HUDEP-2 (cell line): Measurements from ENCODE around the gene OMA1.
"Not testable (repeated sequence)": the region's sequence is repeated elsewhere in the genome, so short reads cannot be mapped to it uniquely, and the experiment has no call there.

Source experiments
- DNase-seq, 76 experiments: peaks; one replicate each; lab custom pipeline; 2025; ENCODE audit not compliant: unreplicated experiment in 76 of 76; lab: John Stamatoyannopoulos, UW

Gene OMA1

DNA sequence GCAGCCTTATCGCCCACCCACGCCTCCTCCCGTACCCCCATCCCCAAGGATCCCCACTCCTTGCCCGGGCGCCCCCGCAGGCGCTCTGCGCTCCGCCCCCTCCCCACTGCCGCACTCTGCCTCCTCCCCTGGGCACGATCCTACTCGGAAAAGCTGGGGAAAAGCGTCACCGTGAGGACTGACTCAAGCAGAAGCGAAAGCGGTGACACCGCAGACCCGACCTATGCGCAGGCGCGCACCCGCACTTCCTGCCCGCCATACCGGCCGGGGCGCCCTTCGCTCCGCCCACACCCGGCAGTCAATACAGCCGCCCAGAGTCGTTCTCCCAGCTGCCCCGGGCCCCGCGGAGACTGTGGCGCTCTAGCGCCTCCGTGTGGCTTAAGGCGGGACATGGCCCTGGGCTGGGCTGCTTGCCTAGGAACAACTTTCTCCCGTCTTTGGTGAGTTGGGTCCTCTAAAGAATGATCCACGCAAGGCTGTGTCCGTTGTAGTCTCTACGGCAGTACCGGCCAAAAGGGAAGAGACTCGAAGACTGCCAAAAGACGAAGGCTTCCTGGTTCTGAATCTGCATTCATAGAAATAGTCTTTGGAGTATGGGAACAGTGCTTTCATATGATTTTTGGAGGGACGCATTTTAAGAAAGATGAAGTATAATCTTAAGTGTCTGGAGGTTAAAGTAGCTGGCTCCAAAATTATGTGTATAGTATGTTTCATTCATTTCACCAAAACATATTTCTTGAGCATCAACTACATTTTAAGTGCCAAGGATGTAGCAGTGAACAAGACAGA, at the start of gene OMA1:
Gene OMA1 (minus strand): TSS at position 207 of the 789 bp plus-strand sequence. CDS start 7,432 bp downstream, outside the sequence.
- peak in 75 of 76 experiments; percentile 23 to 96 (median 91) for DNase-seq

DNA sequence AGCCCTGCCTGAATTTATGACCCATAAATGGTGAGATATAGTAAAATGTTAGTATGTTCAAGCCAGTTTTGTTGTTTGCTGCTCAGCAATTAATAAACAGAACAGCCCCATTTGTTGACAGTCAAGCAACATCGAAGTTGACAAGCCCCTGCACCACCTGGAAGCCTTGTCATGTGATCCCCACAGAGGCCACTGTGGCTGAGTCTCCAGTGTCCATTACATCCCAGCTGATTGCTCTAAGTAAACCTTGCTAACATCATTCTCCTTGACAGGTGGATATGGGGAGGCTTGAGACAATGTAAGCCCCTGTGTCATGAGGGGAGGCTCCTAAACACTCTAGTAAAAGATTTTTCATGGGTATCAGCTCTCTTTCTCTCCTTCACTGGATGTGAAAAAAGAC, 48.0 kb upstream of the OMA1 start:
- DNase-seq = no peak

GRCh38 chr1:58592522-58593134, 46.1 kb upstream of the OMA1 start:
- no peak for DNase-seq

DNA sequence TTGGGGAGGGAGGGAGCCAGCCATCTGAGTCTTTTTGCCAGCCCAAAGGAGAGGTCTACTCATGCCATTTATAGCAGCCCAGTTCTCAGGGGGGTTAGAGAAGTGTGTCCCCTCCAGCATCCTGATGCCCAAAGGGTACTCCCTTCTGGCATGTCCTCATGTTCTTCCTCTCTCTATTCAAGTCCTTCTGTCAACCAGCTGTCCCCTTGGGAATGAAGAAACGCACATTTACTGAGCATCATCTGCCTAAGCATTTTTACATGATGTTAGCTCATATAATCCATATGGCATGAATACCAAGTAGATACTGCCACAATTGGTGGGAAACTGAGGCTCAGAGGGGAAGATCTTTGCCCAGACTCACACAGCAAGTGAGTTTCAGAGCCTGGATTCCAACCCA, 45.3 kb upstream of the OMA1 start:
- no peak for DNase-seq

DNA sequence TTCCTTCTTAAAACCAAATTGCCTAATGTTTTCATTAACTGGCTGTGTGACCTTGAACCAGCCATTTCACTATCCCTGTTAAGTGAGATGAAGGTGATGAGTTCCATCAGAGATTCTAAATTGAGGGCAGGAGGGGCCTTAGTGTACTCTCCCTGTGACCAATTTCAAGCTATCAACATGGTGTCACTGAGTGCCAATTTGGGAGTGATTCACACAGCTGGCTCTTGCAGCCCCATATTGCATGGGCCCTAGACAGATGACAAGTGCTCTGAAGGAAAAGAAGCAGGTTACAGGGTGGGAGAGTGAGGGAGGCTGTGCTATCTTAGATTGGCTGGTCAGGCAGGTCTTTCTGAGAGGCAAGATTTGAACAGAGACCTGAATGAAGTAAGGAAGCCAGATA, 43.5 kb upstream of the OMA1 start:
- no peak for DNase-seq

DNA sequence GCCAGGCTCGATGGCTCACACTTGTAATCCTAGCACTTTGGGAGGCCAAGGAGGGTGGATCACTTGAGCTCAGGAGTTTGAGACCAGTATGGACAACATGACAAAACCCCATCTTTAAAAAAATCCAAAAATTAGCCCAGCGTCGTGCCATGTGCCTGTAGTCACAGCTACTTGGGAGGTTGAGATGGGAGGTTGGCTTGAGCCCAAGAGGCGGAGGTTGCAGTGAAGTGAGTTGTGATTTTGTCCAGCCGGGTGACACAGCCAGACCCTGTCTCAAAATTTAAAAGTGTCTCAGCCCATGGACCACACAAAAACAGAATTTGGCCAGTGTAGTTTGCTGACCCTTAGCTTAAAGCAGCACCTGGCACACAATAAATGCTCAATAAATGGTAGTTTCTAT, 41.9 kb upstream of the OMA1 start:
- DNase-seq = no peak

DNA sequence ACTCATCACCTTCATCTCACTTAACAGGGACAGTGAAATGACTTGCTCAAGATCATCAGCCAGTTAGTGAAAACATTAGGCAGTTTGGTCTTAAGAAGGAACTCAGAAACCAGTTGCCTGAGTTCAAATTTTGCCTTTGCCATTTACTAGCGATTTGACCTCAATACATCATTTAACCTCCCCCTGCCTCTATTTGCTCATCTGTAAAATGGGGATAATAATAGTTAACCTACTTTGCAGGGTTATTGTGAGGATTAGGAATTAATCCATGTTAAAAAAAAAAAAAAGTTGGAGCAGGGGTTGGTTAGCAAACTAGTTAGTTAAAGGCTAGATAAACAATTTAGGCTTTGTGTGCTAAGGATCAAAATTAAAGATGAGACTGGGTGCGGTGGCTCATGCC, 41.1 kb upstream of the OMA1 start:
- no peak for DNase-seq

- DNase-seq = no peak
Observed at GRCh38 chr1:58586271-58586670, 39.7 kb upstream of the OMA1 start.

GRCh38 chr1:58585581-58586151, 39.1 kb upstream of the OMA1 start:
- no peak for DNase-seq

GRCh38 chr1:58585166-58585565, 38.6 kb upstream of the OMA1 start:
- DNase-seq = no peak

GRCh38 chr1:58584082-58584895, 37.8 kb upstream of the OMA1 start:
- DNase-seq = no peak

GRCh38 chr1:58583496-58583895, 37.0 kb upstream of the OMA1 start:
- DNase-seq = no peak

DNA sequence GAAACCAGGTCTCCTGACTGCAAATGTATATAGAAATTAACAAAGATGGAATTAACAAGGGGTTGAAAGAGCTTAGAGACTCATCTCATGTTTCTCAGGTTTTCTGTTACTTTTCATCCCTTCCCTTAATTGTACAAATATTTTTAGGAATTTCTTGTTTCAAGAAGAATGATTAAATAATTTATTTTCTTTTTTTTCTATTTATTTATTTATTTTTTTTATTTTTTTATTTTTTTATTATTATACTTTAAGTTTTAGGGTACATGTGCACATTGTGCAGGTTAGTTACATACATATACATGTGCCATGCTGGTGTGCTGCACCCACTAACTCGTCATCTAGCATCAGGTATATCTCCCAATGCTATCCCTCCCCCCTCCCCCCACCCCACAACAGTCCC, 35.6 kb upstream of the OMA1 start:
- not testable (repeated sequence) for DNase-seq

- no peak for DNase-seq
Observed at GRCh38 chr1:58581641-58582040, 35.1 kb upstream of the OMA1 start.

DNA sequence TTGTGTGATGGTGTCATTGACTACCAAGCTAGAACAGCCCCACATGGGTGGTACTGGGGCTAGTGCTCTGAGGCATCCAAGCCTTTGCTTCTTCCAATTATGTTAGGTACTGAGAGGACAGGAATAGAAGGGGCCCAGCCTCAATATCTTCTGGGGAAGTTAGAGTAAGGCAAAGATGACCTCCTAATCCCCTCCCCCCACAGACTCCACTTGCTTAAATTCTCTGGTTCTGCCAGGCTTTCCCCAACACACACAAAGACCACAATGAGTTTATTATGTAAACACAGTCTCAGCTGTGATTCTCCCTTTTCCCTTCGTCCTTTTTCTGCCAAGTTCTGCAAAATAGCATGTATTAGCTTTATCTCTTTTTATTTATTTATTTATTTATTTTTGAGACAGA, 33.7 kb upstream of the OMA1 start:
- no peak for DNase-seq

GRCh38 chr1:58577654-58578030, 31.1 kb upstream of the OMA1 start:
- DNase-seq = no peak

GRCh38 chr1:58576727-58577653, 30.5 kb upstream of the OMA1 start, which contains the start of gene TACSTD2:
TACSTD2 (minus strand) TSS chr1:58577252; CDS start chr1:58577156, 96 bp downstream.
- DNase-seq = no peak

- no peak for DNase-seq
Observed at GRCh38 chr1:58576325-58576726, 29.8 kb upstream of the OMA1 start.

GRCh38 chr1:58575551-58576324, 29.2 kb upstream of the OMA1 start:
- no peak for DNase-seq
